AG08395 (cell line): Measurements from ENCODE around the gene NAV2.
"Not testable (repeated sequence)": the region's sequence is repeated elsewhere in the genome, so short reads cannot be mapped to it uniquely, and the experiment has no call there.

Experiments used
- DNase-seq: peaks from one replicate; pipeline ENCODE4 v3.0.0; 2012; ENCODE audit warnings: mixed read lengths, low spot score

The NAV2 gene

DNA sequence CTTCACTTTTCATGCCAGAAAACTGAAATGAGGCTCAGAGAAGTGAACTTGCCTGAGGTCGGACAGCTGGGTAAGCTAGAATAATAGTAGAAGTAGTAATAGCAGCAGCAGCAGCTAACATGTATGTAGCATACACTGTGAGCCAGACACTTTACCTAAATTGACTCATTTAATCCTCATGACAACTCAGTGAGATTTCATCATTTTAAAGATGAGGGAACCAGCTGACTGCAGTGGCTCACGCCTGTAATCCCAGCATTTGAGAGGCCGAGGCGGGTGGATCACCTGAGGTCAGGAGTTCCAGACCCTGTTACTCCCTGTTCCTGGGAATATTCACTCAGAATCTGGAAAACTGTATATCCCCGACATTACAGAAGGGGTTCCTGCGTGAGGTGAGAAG, 293.1 kb downstream of the NAV2 start:
- no peak for DNase-seq

- not testable (repeated sequence) for DNase-seq
Observed at GRCh38 chr11:20006618-20007017, 294.0 kb downstream of the NAV2 start.

DNA sequence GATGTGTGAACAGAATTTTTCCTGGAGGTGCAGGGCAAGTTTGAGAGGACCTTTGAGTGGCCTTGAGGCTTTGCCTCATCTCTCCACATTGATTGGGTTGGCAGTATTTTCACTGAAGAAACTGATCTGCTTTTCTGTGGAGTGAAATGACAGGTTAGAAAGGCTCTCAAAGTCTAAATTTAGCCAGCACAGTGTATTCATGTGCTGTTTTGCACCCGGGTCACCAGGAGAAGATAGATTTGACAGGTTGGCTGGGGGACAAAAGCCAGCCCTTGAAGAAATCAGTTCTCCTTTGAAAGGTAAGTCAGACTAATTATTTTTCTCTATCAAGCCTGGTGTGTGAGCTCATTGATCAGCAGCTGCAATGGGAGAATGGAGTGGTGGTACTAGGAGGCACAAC, 294.7 kb downstream of the NAV2 start:
- no peak for DNase-seq

DNA sequence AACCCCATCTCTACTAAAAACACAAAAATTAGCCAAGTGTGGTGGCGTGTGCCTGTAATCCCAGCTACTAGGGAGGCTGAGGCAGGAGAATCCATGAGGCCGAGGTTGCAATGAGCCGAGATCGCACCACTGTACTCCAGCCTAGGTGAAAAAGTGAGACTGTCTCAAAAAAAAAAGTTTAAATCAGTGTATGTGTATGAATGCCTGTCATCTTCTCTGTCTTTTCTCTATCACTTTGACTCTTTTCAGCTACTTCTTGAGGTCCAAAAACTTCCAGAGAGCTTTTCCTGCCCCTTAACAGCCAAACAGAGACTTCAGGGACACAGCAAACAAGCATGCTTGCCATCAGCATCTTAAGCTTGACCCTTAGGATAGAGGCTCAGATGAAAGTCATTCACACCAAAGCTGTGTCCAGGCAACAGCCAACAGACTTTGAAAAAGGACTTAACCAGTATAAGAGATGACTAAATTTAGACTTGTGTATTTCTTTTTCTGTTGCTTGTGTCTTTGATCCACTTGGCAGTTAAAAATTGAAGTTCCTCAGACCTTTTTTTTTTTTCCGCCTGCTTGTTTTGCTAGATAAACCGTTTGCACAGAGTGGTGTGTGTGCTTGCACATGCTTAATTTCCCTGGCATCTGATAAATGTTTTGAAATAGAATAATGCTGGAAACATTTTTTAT, 295.7 kb downstream of the NAV2 start:
- DNase-seq: no peak

DNA sequence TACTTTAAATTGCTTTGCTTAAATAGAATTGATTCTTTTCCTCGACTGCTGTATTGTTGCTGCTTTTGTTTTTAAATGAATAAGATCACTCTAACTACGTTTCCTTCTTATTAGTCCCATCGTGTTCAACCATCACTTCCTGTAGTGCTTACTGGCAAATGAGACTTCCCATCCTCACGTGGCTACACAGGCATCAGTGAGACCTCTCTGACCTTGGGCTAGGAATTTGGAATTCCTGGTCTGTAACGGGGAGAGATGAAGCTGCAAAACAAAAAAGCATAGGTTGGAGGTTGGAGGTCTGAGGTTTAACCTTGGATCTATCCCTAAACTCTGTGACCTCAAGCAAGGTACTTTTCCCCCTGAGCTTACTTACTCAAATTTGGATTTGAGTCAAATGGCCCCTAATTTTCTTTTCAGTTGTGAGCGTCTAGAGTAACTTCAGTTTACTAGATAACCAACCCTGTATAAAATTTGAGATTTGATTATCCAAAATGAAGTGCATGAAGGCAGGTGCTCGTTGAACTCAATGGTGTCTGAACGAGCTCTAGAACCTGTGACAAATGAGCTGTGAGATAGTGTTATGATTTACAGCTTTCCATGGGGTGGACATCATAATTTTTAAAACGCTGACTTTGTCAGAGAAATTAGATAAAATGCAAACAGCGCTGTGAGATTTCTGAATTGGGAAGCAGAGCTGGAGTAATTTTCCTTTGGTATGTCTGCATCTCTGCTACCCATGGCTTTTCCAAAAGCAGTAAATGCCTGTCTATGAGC, 296.4 kb downstream of the NAV2 start:
- DNase-seq: no peak

DNA sequence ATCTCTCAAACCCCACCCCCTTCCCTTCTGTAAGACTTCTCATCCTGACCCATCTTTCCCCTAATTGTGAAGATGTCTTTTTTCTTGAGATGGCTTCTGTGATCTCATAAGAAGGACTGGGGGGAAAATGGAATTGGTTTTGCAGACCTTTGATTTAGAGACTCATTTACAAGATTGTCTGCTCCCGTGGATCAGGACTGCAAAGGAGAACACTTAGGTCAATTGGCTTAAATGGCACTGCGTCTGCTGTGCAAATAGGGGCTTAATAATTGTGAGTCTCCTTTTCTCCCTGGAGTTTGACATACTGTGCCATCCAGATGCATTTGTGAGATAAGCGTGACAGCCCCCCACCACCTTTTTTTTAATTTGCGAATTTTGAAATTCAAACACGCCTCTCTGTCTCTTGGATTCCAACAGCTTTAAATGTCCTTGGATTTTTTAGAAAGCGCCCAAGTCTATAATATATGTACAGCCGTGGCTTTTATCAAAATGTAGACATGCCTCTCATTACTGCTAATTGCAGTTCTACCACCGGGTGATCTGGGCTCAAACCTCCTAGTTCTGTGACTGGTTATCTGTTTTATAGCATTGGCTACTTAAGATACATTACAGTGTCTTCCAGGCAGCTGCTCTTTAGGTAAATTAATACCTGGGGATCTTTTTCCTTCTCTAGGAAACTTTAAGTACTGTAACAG, 297.7 kb downstream of the NAV2 start:
- DNase-seq: no peak

- DNase-seq: no peak
Observed at GRCh38 chr11:20010851-20011225, 298.2 kb downstream of the NAV2 start.

DNA sequence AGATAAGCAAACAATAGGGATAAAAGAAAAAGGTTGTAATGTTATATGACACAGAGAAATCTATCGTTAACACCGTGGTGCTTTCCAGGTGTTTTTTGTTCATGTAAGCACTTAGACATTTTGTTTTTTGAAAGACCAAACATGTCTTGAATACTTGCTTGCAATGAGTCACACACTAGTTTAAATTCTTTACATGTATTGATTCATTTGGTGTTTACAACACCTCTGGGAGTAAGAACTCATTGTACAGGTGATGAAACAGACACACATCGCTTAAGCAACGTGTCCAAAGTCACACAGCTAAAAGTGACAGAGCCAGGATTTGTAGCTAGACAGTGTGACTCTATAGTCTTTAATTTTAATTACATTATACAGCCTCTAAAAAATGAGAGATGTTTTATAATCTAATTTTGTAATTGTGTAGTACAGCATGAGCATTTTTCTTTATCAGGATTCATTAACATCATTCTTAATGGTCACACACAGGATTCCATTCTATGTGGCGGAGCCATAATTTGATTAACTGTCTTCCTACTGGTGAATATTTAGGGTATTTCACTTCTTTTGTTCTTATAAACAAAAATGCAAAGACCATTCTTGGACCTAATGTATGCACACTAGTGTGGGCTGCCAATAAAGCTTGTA, 298.8 kb downstream of the NAV2 start:
- DNase-seq: no peak

- no peak for DNase-seq
Observed at GRCh38 chr11:20013346-20014066, 300.9 kb downstream of the NAV2 start.

DNA sequence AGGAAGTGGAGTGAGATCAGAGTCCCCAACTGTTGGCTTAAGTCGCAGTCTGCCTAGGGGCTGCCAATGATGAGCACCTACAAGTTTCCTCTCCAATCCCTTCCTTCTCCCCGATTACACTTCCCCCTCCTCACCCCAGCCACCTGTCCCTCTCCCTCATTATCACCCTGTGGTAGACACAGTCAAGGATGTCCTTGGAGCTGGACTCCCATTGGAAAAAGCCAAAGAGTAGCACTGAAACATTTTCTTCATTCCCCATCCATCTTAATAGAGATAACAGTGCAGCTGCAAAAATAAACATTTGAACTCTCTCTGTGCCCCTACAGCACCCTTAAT, 301.4 kb downstream of the NAV2 start:
- no peak for DNase-seq

DNA sequence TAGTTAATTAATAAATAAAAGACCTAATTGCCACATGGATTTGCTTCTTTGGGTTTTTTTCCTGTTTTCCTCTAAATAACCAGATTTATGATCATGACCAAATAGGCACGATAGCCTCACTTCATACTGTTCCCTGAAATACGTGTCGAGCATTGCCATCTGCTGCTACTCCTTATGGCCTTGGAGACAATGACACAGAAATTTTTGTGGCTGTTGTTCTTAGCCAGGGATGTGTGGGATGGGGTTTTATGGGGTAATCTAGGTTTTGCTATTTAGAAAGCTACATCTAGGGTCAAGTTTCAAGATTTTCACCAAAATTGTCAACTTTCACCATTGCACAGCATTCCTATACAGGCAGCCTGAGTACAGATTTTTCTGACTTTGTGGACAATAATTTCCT, 302.5 kb downstream of the NAV2 start:
- DNase-seq: peak; percentile 31

- DNase-seq: no peak
Observed at GRCh38 chr11:20015529-20016427, 303.1 kb downstream of the NAV2 start.

DNA sequence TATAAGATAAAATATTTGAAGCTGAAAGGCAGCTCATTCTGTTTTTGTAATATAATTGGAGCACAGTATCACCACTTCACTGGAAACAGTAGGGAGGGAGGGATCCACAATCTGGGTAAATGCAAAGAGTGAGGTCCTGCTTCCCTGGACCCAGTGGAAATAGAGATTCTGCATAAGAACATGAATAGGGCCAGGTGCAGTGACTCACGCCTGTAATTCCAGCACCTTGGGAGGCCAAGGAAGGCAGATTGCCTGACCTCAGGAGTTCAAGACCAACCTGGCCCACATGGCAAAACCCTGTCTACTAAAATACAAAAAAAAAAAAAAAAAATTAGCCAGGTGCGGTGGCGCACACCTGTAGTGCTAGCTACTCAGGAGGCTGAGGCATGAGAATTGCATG, 303.9 kb downstream of the NAV2 start:
- no peak for DNase-seq

GRCh38 chr11:20017320-20017719, 304.7 kb downstream of the NAV2 start:
- DNase-seq: no peak

- no peak for DNase-seq
Observed at GRCh38 chr11:20020198-20020597, 307.6 kb downstream of the NAV2 start.

- no peak for DNase-seq
Observed at GRCh38 chr11:20020716-20021115, 308.1 kb downstream of the NAV2 start.

- no peak for DNase-seq
Observed at GRCh38 chr11:20021212-20021611, 308.6 kb downstream of the NAV2 start.

GRCh38 chr11:20021771-20022362, 309.2 kb downstream of the NAV2 start:
- no peak for DNase-seq

DNA sequence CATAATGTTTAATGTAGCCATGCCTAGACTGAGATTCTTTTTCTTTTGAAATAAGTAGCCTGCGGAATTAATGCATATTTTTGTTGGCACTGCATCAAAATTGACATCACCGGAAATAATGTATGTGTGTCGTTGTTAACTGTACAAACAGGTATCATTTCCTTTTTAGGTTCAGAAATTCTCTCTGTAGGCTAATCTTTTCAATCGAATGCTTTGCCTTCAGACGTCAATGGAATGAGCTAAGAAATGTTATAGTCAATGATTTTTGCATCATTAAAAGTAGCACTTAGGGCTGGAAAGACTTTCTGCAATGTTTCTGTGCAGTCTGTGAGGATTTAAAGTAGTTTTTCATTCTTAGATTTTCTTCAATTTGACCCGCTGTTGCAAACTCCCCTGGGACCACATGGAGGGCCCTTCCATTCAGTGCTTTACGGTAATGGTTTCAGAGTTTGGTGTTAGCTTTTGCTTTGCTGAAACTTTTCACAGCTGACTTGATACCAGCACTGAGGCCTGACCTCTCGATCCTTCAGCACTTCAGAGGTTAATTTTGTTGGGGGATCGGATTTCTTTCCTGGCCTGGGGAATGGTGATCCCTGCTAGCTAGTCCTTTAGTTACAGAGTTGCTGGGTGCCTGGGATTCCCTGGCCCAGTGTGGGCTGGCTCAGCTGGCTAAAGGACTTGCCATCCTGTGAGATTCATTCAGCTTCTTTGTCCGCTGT, 309.9 kb downstream of the NAV2 start:
- DNase-seq: no peak

GRCh38 chr11:20023082-20023426, 310.4 kb downstream of the NAV2 start:
- no peak for DNase-seq
